Endothelial cell of hepatic sinusoid (primary cell): ENCODE data around the gene HSPA1B.

Source experiments
- in situ Hi-C: cut with HindIII; loops from 2 replicates; pipeline ENCODE4 v1.10.0; 2017; ENCODE audit warnings: low sequenced_read_pairs

The HSPA1B gene

DNA sequence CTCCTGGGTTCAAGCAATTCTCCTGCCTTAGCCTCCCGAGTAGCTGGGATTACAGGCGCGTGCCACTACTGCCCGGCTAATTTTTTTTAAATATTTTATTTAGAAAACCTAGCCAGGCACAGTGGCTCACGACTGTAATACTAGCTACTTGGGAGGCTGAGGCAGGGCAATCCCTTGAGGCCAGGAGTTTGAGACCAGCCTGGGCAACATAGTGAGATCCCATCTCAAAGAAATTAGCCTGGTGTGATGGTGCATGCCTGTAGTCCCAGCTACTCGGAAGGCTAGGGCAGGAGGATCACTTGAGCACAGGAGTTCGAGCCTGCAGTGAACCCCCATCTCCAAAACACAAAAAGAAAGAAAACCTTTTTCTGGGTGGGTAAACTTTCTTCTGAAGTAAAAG, 48.8 kb downstream of the HSPA1B start:
- in situ Hi-C loops, result no loop called here

GRCh38 chr6:31877125-31877650, 49.6 kb downstream of the HSPA1B start:
- in situ Hi-C loops, result no loop called here

GRCh38 chr6:31877651-31878161, 50.2 kb downstream of the HSPA1B start:
- in situ Hi-C loops, result no loop called here

DNA sequence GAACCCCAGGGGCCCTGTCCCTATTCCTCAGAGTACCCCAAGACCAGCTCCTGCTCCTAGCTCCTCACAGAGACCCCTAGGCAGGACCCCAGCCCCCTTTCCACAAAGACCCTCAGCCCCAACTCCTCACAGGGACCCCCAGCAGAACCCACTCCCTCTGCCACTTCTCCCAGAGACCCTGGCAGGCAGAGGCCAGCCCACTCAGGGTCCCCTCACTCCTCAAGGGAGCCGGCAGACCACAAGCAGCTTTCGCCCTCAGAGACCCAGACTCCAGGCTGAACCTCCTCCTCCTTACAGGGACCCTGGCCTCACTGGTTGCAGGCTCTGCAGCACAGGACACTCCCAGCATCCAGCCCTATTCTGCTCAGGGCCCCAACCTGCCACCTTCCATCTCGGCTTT, 50.7 kb downstream of the HSPA1B start:
- in situ Hi-C loops, result no loop called here

- in situ Hi-C loops, result no loop called here
These were observed 51.2 kb downstream of the HSPA1B start, which contains the start of gene SLC44A4 for GRCh38 chr6:31878726-31879125. SLC44A4 (minus strand) TSS chr6:31878997; CDS start chr6:31878980, 17 bp downstream.

- in situ Hi-C loops, result no loop called here
These were observed 51.6 kb downstream of the HSPA1B start for GRCh38 chr6:31879143-31879542.
